Activated T-helper 17 cell treated with anti-CD3 and anti-CD28 coated beads, Interleukin-2, amount 50 U/mL, for 72 hours (primary cell): ENCODE measurements around the gene C6orf163. TPM values are rescaled to one million over a fixed set of nuclear protein-coding genes. Genes with fewer than 3 reads are reported as not detected.

Experiments used
- ATAC-seq: fragments of 150-1000 bp; cut with Tn5 transposase; replicated peaks from 2 replicates; pipeline ENCODE4 v1.10.0; 2021; ENCODE audit warnings: mild to moderate bottlenecking, moderate library complexity
- H3K27ac Mint-ChIP-seq: one replicate; pipeline ENCODE4 v1.8.0; 2022; ENCODE audit warnings: mixed read lengths
- H3K27me3 Mint-ChIP-seq: one replicate; pipeline ENCODE4 v1.8.0; 2022; ENCODE audit warnings: mixed read lengths
- H3K36me3 Mint-ChIP-seq: one replicate; pipeline ENCODE4 v1.8.0; 2022; ENCODE audit warnings: low read depth, mild to moderate bottlenecking, mixed read lengths
- H3K4me1 Mint-ChIP-seq: one replicate; pipeline ENCODE4 v1.8.0; 2022; ENCODE audit warnings: mixed read lengths
- H3K4me3 Mint-ChIP-seq: one replicate; pipeline ENCODE4 v1.8.0; 2022; ENCODE audit warnings: mild to moderate bottlenecking, mixed read lengths
- H3K9me3 Mint-ChIP-seq: one replicate; pipeline ENCODE4 v1.8.0; 2022; ENCODE audit warnings: mixed read lengths
- total RNA-seq, 2 donors: library from RNA; stranded (reverse); gene quantifications; one replicate each; pipeline ENCODE4 v1.2.3, GENCODE V29; 2022

C6orf163 gene
- total RNA-seq, 2 donors from 2014 or later = 1.5 to 3.0 TPM

- no peak for ATAC-seq
- no peaks in the 10 kb centered on the region for H3K4me1 Mint-ChIP-seq
- no peak overlapping the region for H3K4me3 Mint-ChIP-seq
- H3K27ac Mint-ChIP-seq = no peak overlapping the region
- no peaks in the 10 kb centered on the region for H3K9me3 Mint-ChIP-seq
- no peaks in the 10 kb centered on the region for H3K27me3 Mint-ChIP-seq
- no peaks in the 10 kb centered on the region for H3K36me3 Mint-ChIP-seq
These were observed 32.0 kb downstream of the C6orf163 start for GRCh38 chr6:87376643-87377042.

DNA sequence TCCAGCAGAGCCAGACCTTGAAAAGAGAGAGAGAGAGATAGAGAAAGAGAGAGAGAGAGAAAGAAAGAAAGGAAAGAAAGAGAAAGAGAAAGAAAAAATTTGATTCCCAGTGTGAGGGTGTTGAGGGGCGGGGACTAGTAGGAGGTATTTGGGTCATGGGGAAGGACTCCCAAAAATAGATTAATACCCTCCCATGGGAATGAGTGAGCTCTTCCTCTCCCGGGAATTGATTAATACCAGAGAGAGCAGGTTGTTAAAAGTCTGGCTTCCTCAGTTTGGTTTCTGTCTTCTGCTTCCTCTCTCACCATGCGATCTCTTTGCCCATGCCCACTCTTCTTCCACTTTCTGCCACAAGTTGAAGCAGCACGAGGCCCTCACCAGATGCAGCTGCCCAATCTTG is 34.3 kb downstream of the C6orf163 start:
- Mint-ChIP-seq H3K27me3 (no peaks in the 10 kb centered on the region), H3K4me1 (no peaks in the 10 kb centered on the region), H3K27ac (no peak overlapping the region), H3K4me3 (no peak overlapping the region), H3K9me3 (no peaks in the 10 kb centered on the region), H3K36me3 (no peaks in the 10 kb centered on the region)
- ATAC-seq = no peak

- Mint-ChIP-seq H3K27ac (no peak overlapping the region), H3K36me3 (no peaks in the 10 kb centered on the region), H3K9me3 (no peaks in the 10 kb centered on the region), H3K4me3 (no peak overlapping the region), H3K4me1 (no peaks in the 10 kb centered on the region), H3K27me3 (no peaks in the 10 kb centered on the region)
- no peak for ATAC-seq
These were observed 38.2 kb downstream of the C6orf163 start for GRCh38 chr6:87382861-87383260.

GRCh38 chr6:87384038-87384437 is 39.4 kb downstream of the C6orf163 start:
- no peak overlapping the region for H3K27ac Mint-ChIP-seq
- no peaks in the 10 kb centered on the region for H3K4me1 Mint-ChIP-seq
- no peak for ATAC-seq
- no peaks in the 10 kb centered on the region for H3K27me3 Mint-ChIP-seq
- H3K9me3 Mint-ChIP-seq = no peaks in the 10 kb centered on the region
- H3K36me3 Mint-ChIP-seq = no peaks in the 10 kb centered on the region
- H3K4me3 Mint-ChIP-seq = no peak overlapping the region

GRCh38 chr6:87384449-87384848 is 39.8 kb downstream of the C6orf163 start:
- no peaks in the 10 kb centered on the region for H3K36me3 Mint-ChIP-seq
- no peaks in the 10 kb centered on the region for H3K4me1 Mint-ChIP-seq
- no peak overlapping the region for H3K4me3 Mint-ChIP-seq
- no peak for ATAC-seq
- H3K9me3 Mint-ChIP-seq = no peaks in the 10 kb centered on the region
- no peak overlapping the region for H3K27ac Mint-ChIP-seq
- H3K27me3 Mint-ChIP-seq = no peaks in the 10 kb centered on the region

DNA sequence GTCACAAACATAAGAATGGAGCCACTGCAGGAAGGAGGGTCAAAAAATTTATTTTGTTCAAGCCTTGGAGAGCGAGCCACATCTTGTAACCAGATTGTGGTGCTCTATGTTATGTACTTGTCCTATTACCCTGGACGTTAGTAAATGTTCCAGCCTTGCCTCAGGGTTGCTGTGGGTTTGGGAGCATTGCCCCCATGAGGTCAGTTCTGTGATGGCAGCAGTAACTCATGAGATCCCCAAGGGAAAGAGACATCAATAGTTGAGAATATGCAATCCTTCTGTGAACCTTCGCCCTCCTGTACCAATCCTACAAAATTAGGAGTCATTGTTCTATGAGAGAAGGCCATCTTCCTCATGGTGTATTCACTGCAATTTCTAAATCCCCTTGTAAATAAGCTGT is 46.7 kb downstream of the C6orf163 start:
- Mint-ChIP-seq H3K36me3 (no peaks in the 10 kb centered on the region), H3K9me3 (no peaks in the 10 kb centered on the region), H3K27me3 (no peaks in the 10 kb centered on the region), H3K4me1 (no peaks in the 10 kb centered on the region), H3K27ac (no peak overlapping the region), H3K4me3 (no peak overlapping the region)
- peak; percentile 18 for ATAC-seq

DNA sequence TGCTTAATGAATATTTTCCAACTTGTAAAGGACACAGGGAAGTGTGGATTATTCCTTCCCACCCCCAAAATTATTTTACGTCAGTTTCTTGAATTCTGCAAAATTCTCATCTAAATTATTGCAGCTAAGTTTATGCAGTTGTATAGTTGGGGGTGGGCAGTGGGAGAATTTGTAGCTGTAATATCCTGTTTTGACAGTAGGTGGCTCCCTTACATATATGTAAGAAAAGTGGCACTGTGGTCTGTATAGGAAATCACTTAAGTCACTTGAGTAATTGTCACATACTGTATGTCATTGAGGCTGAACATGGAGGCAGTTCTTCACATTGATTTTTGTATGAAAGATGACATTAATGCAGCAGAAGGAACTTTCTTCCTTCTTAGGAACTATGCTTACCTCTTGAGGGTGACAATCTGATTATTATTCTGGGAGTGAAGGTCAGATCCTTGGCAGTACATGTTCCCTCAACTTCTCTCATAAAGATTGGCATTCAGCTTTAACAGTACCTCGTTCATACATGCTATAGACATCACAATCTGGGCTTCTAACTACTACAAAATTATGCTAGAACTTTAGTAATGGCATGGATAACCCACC is 48.5 kb downstream of the C6orf163 start:
- ATAC-seq = peak; percentile 84
- H3K9me3 Mint-ChIP-seq = no peaks in the 10 kb centered on the region
- no peak overlapping the region for H3K27ac Mint-ChIP-seq
- H3K4me1 Mint-ChIP-seq = no peaks in the 10 kb centered on the region
- H3K4me3 Mint-ChIP-seq = no peak overlapping the region
- H3K27me3 Mint-ChIP-seq = no peaks in the 10 kb centered on the region
- H3K36me3 Mint-ChIP-seq = no peaks in the 10 kb centered on the region

DNA sequence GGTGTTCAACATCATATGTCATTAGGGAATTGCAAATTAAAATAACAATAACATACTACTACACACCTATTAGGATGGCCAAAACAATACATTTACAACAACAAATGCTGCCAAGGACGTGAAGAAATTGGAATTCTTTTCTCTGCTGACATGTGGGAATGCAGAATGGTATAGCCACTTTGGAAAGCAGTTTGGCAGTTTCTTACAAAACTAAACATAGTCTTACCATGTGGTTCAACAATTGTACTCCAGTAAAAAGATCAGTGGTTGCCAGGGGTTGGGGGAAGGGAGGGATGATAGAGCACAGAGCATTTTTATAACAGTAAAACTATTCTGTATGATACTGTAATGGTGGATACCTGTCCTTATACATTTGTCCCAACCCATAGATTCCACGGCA is 50.8 kb downstream of the C6orf163 start:
- no peak overlapping the region for H3K4me3 Mint-ChIP-seq
- no peak for ATAC-seq
- no peaks in the 10 kb centered on the region for H3K9me3 Mint-ChIP-seq
- H3K27ac Mint-ChIP-seq = no peak overlapping the region
- no peaks in the 10 kb centered on the region for H3K36me3 Mint-ChIP-seq
- no peaks in the 10 kb centered on the region for H3K4me1 Mint-ChIP-seq
- H3K27me3 Mint-ChIP-seq = no peaks in the 10 kb centered on the region

GRCh38 chr6:87396595-87397392 is 52.2 kb downstream of the C6orf163 start:
- no peaks in the 10 kb centered on the region for H3K9me3 Mint-ChIP-seq
- no peak for ATAC-seq
- no peaks in the 10 kb centered on the region for H3K4me1 Mint-ChIP-seq

GRCh38 chr6:87397656-87398055 is 53.0 kb downstream of the C6orf163 start:
- H3K4me1 Mint-ChIP-seq = no peaks in the 10 kb centered on the region
- no peak for ATAC-seq

More at GRCh38 chr6:87396595-87397392, 52.2 kb downstream of the C6orf163 start:
- Mint-ChIP-seq H3K36me3 (no peaks in the 10 kb centered on the region), H3K4me3 (no peak overlapping the region), H3K27me3 (no peaks in the 10 kb centered on the region), H3K27ac (no peak overlapping the region)

GRCh38 chr6:87401832-87402231 is 57.2 kb downstream of the C6orf163 start:
- H3K9me3 Mint-ChIP-seq = no peaks in the 10 kb centered on the region
- H3K4me3 Mint-ChIP-seq = no peak overlapping the region
- peaks cover 4% of the 10 kb centered on the region for H3K27me3 Mint-ChIP-seq
- no peak for ATAC-seq
- no peaks in the 10 kb centered on the region for H3K4me1 Mint-ChIP-seq
- no peak overlapping the region for H3K27ac Mint-ChIP-seq
- H3K36me3 Mint-ChIP-seq = no peaks in the 10 kb centered on the region

More at GRCh38 chr6:87397656-87398055, 53.0 kb downstream of the C6orf163 start:
- no peaks in the 10 kb centered on the region for H3K9me3 Mint-ChIP-seq
- H3K36me3 Mint-ChIP-seq = no peaks in the 10 kb centered on the region
- no peaks in the 10 kb centered on the region for H3K27me3 Mint-ChIP-seq
- no peak overlapping the region for H3K4me3 Mint-ChIP-seq
- no peak overlapping the region for H3K27ac Mint-ChIP-seq

- ATAC-seq = peak; percentile 30
- Mint-ChIP-seq H3K27ac (peak overlapping the region; percentile 67), H3K27me3 (peaks cover 12% of the 10 kb centered on the region), H3K4me3 (peak overlapping the region; percentile 79), H3K4me1 (no peaks in the 10 kb centered on the region), H3K9me3 (no peaks in the 10 kb centered on the region), H3K36me3 (no peaks in the 10 kb centered on the region)
These were observed 62.9 kb downstream of the C6orf163 start for GRCh38 chr6:87407561-87407900.

GRCh38 chr6:87407901-87408720 is 63.5 kb downstream of the C6orf163 start, which contains the start of gene CFAP206:
TSS of gene CFAP206 (plus strand) at chr6:87407972. CDS start at chr6:87409840, 1,868 bp downstream.
- peak within 1 kb of the TSS; percentile 79 for H3K4me3 Mint-ChIP-seq
- H3K36me3 Mint-ChIP-seq = no peaks in the 10 kb centered on the region
- no peaks in the 10 kb centered on the region for H3K9me3 Mint-ChIP-seq
- peak within 1 kb of the TSS; percentile 75 for H3K27ac Mint-ChIP-seq
- no peaks in the 10 kb centered on the region for H3K4me1 Mint-ChIP-seq
- ATAC-seq = peak; percentile 89
- H3K27me3 Mint-ChIP-seq = peaks cover 12% of the 10 kb centered on the region

GRCh38 chr6:87408721-87409155 is 64.1 kb downstream of the C6orf163 start:
- Mint-ChIP-seq H3K4me1 (no peaks in the 10 kb centered on the region), H3K27ac (peak overlapping the region; percentile 75), H3K27me3 (peaks cover 11% of the 10 kb centered on the region), H3K9me3 (no peaks in the 10 kb centered on the region), H3K36me3 (no peaks in the 10 kb centered on the region), H3K4me3 (peak overlapping the region; percentile 79)
- no peak for ATAC-seq
